GM12878 (cell line): Measurements from ENCODE around the gene SLC34A1. TPM values are rescaled to one million over a fixed set of nuclear protein-coding genes. Genes with fewer than 3 reads are reported as not detected.
A peak's percentile ranks its signal among the peaks of the same experiment; 100 is the strongest.

Source experiments
- ATAC-seq: fragments of 200-7000 bp; cut with Tn5 transposase; 3 replicates; pipeline ENCODE4 v1.9.1; 2020; ENCODE audit warnings: mild to moderate bottlenecking, moderate library complexity
- BruUV-seq: library from RNA; stranded (reverse); fragments of 400-500 nt; replicated peaks from 2 replicates; lab custom pipeline; 2021; lab: Mats Ljungman, UMichigan
- CTCF ChIA-PET: fragments of 300-600 bp; sonication (Branson Sonifier 250); formaldehyde crosslinking; extraction: SDS; loops from one replicate; lab custom pipeline; 2021; ENCODE audit warnings: inconsistent platforms; lab: Yijun Ruan, JAX
- POLR2A ChIA-PET: fragments of 350-600 bp; formaldehyde crosslinking; extraction: SDS; loops from one replicate; lab custom pipeline; 2021; ENCODE audit warnings: inconsistent platforms; lab: Charles Lee
- RAD21 ChIA-PET: fragments of 300-600 bp; sonication (Branson Sonifier 250); formaldehyde crosslinking; loops from one replicate; lab custom pipeline; 2023; ENCODE audit warnings: antibody characterized with exemption; ENCODE audit not compliant: unreplicated experiment; lab: Charles Lee
- SMC1A ChIA-PET: fragments of 300-600 bp; sonication (Branson Sonifier 250); formaldehyde crosslinking; loops from one replicate; lab custom pipeline; 2023; ENCODE audit not compliant: unreplicated experiment, uncharacterized antibody; lab: Charles Lee
- DNase-seq: peaks from one replicate; pipeline ENCODE4 v3.0.0-alpha.2; 2011; ENCODE audit warnings: low read depth, low spot score
- FAIRE-seq: peaks from 3 replicates; lab custom pipeline; 2011; peaks lifted over from hg19 to GRCh38; lab: Jason Lieb, UNC
- H2AFZ ChIP-seq: 2 replicates; pipeline ENCODE4 v1.6.0; 2011; ENCODE audit warnings: low read depth, low read length, control low read depth; ENCODE audit not compliant: control insufficient read depth
- H3K27ac ChIP-seq: 2 replicates; pipeline ENCODE4 v1.5.1; 2011; ENCODE audit warnings: control low read depth; ENCODE audit not compliant: control insufficient read depth, insufficient read depth
- H3K27me3 ChIP-seq, 2 experiments: replicated peaks in 1 of 2; 2 replicates each; pipeline versions ENCODE4 v1.6.0 to v1.6.1; 2011; ENCODE audit warnings: low read length in 1 of 2; ENCODE audit not compliant: control insufficient read depth in 2 of 2, insufficient read depth in 2 of 2
- H3K36me3 ChIP-seq, 2 experiments: 2 replicates each; pipeline ENCODE4 v1.5.1; 2011; ENCODE audit warnings: low read length in 1 of 2; ENCODE audit not compliant: control insufficient read depth in 2 of 2, insufficient read depth in 2 of 2
- H3K4me1 ChIP-seq: 2 replicates; pipeline ENCODE4 v1.6.1; 2011; ENCODE audit warnings: mild to moderate bottlenecking, low read length, moderate library complexity, mixed read lengths; ENCODE audit not compliant: control insufficient read depth, insufficient read depth
- H3K4me2 ChIP-seq: 2 replicates; pipeline ENCODE4 v1.6.0; 2011; ENCODE audit warnings: control low read depth; ENCODE audit not compliant: control insufficient read depth, insufficient read depth
- H3K4me3 ChIP-seq: fragments of 200-600 bp; sonication (generic); 2 replicates; pipeline ENCODE4 v1.5.1; 2016
- H3K79me2 ChIP-seq: 2 replicates; pipeline ENCODE4 v1.6.0; 2011; ENCODE audit warnings: low read length; ENCODE audit not compliant: control insufficient read depth, insufficient read depth
- H3K9ac ChIP-seq: 2 replicates; pipeline ENCODE4 v1.8.0; 2011; ENCODE audit warnings: low read length, control low read depth, mixed read lengths; ENCODE audit not compliant: control insufficient read depth, insufficient read depth
- H3K9me3 ChIP-seq: replicated peaks from 3 replicates; pipeline ENCODE4 v1.5.1; 2011; ENCODE audit warnings: mild to moderate bottlenecking, low read length; ENCODE audit not compliant: control insufficient read depth, insufficient read depth
- H4K20me1 ChIP-seq: 2 replicates; pipeline ENCODE4 v1.6.0; 2011; ENCODE audit not compliant: control insufficient read depth, insufficient read depth
- BHLHE40 ChIP-seq, 2 experiments: fragments of 450-650 bp in 1 of 2; IDR thresholded peaks; 2 replicates each; pipeline ENCODE4 v1.6.1; 2011 to 2017; ENCODE audit warnings: low read depth in 2 of 2, borderline replicate concordance in 1 of 2, improper control_type of control experiment in 1 of 2, low read length in 1 of 2, mild to moderate bottlenecking in 1 of 2
- BRCA1 ChIP-seq: IDR thresholded peaks from 2 replicates; pipeline ENCODE4 v1.6.1; 2011; ENCODE audit warnings: low read depth, low read length, improper control_type of control experiment
- CHD4 ChIP-seq: fragments of 200-600 bp; sonication (generic); IDR thresholded peaks from 2 replicates; pipeline ENCODE4 v1.6.1; 2016; ENCODE audit warnings: mild to moderate bottlenecking
- ETV6 ChIP-seq, 2 experiments: fragments of 450-650 bp in 1 of 2; IDR thresholded peaks in 1 of 2; conservative IDR thresholded peaks in 1 of 2; 2 replicates each; pipeline ENCODE4 v1.6.1; 2014; ENCODE audit warnings: antibody characterized with exemption in 1 of 2, borderline replicate concordance in 1 of 2, low read depth in 1 of 2, mild to moderate bottlenecking in 1 of 2, moderate library complexity in 1 of 2
- GATAD2B ChIP-seq: fragments of 450-650 bp; conservative IDR thresholded peaks from 2 replicates; pipeline ENCODE4 v1.6.1; 2017; ENCODE audit warnings: low read depth, mild to moderate bottlenecking, moderate library complexity
- PAX8 ChIP-seq: fragments of 450-650 bp; IDR thresholded peaks from 2 replicates; pipeline ENCODE4 v1.6.1; 2017; ENCODE audit warnings: mild to moderate bottlenecking, moderate library complexity
- RELA ChIP-seq: fragments of 450-650 bp; IDR thresholded peaks from 2 replicates; pipeline ENCODE4 v1.8.0; 2014; ENCODE audit warnings: borderline replicate concordance; ENCODE audit not compliant: partially characterized antibody
- WRNIP1 ChIP-seq: IDR thresholded peaks from 2 replicates; pipeline ENCODE4 v1.6.1; 2011; ENCODE audit warnings: low read depth, low read length, improper control_type of control experiment, borderline replicate concordance
- ZNF207 ChIP-seq: fragments of 450-650 bp; IDR thresholded peaks from 2 replicates; pipeline ENCODE4 v1.6.1; 2014; ENCODE audit warnings: antibody characterized with exemption, mild to moderate bottlenecking, borderline replicate concordance
- WGBS: methylation state at CpG from one replicate; pipeline ENCODE4 v1.1.6; 2016; ENCODE audit warnings: low lambda C conversion rate; ENCODE audit not compliant: insufficient replicate concordance, insufficient coverage; ENCODE audit errors: missing lambda C conversion rate; 5-methylcytosine and 5-hydroxymethylcytosine counted together
- in situ Hi-C: fragments of 300-500 bp; cut with MboI; formaldehyde crosslinking; loops from 9 replicates; pipeline ENCODE4 v1.14.3; 2018; ENCODE audit warnings: mixed read lengths
- intact Hi-C: fragments of 100-400 bp; cut with micrococcal nuclease; formaldehyde crosslinking; loops from one replicate; pipeline ENCODE4 v1.14.2; 2022; ENCODE audit not compliant: unreplicated experiment
- polyA plus RNA-seq, 11 experiments: library from polyadenylated mRNA; depleted of rRNA in 4 of 11; unstranded in 6 of 11; stranded (reverse) in 5 of 11; fragments of >200 nt; fragmentation: Nextera tagmentation in 4 of 11; fragmentation: Illumina TruSeq in 1 of 11; extraction: Ambion mirVana in 4 of 11; extraction: Trizol in 1 of 11; gene quantifications; 1 replicate in 1 of 11; 2 replicates in 10 of 11; pipeline versions ENCODE4 v1.2.1 to v1.2.3, GENCODE V29; 2011 to 2016; ENCODE audit warnings: inconsistent platforms in 2 of 11, missing spikeins in 2 of 11, low read depth in 1 of 11
- total RNA-seq, 4 experiments: library from RNA; depleted of rRNA in 3 of 4; stranded (reverse); fragments of >200 nt in 3 of 4; fragmentation: Illumina TruSeq in 1 of 4; extraction: Trizol in 1 of 4; gene quantifications; 2 replicates each; pipeline versions ENCODE4 v1.2.1 to v1.2.3, GENCODE V29; 2013 to 2021
- TF ChIP-seq, protein P1 (sequence below): IDR thresholded peaks from 2 replicates; pipeline ENCODE4 v1.6.1; 2011; ENCODE audit warnings: mild to moderate bottlenecking, low read depth, low read length, moderate library complexity; ENCODE audit not compliant: insufficient replicate concordance
- TF ChIP-seq, protein P2 (sequence below): fragments of 450-650 bp; IDR thresholded peaks from 2 replicates; pipeline ENCODE4 v1.6.1; 2016; ENCODE audit warnings: mild to moderate bottlenecking, moderate library complexity, borderline replicate concordance
- TF ChIP-seq, protein P3 (sequence below): fragments of 450-650 bp; IDR thresholded peaks from 2 replicates; pipeline ENCODE4 v1.6.1; 2018; ENCODE audit warnings: mild to moderate bottlenecking, low read depth, moderate library complexity; ENCODE audit not compliant: partially characterized antibody
- TF ChIP-seq, protein P4 (sequence below): fragments of 450-650 bp; IDR thresholded peaks from 2 replicates; pipeline ENCODE4 v1.6.1; 2016; ENCODE audit warnings: mild to moderate bottlenecking

Gene SLC34A1
- total and polyA plus RNA-seq, 10 of the 15 experiments (the other 5 are each of a cell fraction or from before 2014, with no cell fraction given) = 0.03 to 0.14 (median 0.09) TPM; not detected in 2

DNA sequence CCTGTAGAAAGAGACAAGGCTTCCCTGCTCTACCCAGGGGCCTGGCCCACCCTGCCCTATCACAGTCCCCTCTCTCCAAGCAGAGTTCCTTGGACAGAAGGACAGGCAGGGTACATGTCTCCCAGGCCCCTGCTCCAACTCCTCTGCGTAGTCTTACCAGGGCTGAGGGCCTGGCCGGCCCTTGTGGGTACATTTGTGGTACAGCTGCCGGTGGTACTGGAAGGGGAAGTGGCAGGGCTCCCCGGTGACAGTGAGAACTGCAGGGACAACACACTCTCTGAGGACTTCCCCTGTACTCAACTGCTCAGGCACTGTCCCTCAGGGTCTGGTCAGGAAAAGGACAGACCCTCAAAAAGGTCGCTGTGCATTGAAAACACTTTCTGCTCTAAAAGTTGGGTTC, 21.6 kb downstream of the SLC34A1 start:
- in situ Hi-C loops (no loop called here), intact Hi-C loops (no loop called here)
- Histone ChIP-seq H3K4me3 (no peak overlapping the region), H3K4me1 (peaks cover 28% of the 10 kb centered on the region), H3K79me2 (no peaks in the 10 kb centered on the region), H4K20me1 (no peaks in the 10 kb centered on the region), H3K9me3 (no peaks in the 10 kb centered on the region), H3K27ac (no peak overlapping the region), H3K27me3 (no peaks in the 10 kb centered on the region; a peak in 1 of 4 replicates), H3K9ac (no peak overlapping the region), H3K36me3 (no peaks in the 10 kb centered on the region), H3K4me2 (no peak overlapping the region), H2AFZ (no peak overlapping the region)
- SMC1A ChIA-PET = interaction anchor here (1.1 to 7.4 kb wide), 9 partner anchors 12 to 95 kb away, joined by 3 to 105 read pairs (median 21); partner anchors contain the start of genes GRK6 and PRR7
- DNase-seq = no peak
- no TSS peak for BruUV-seq
- FAIRE-seq = no peak
- CTCF ChIA-PET = interaction anchor here (1.4 to 8.3 kb wide), 6 partner anchors 14 to 96 kb away, joined by 3 to 391 read pairs (median 130); partner anchors contain the start of genes GRK6 and PRR7
- RAD21 ChIA-PET = interaction anchor here (2.8 to 6.5 kb wide), 6 partner anchors 16 to 92 kb away, joined by 12 to 291 read pairs (median 71); partner anchors contain the start of genes GRK6, PDLIM7 and PRR7
- ATAC-seq = peak; percentile 18
- 24% methylated on average over 5 of the region's 5 CpGs for WGBS
- POLR2A ChIA-PET = interaction anchor here (0.6 to 11.0 kb wide), 7 partner anchors 15 to 192 kb away, joined by 3 to 174 read pairs (median 56); partner anchors contain the start of genes GRK6 and PRR7
- TF ChIP-seq ETV6 (conservative IDR thresholded peaks at IDR 0.05 in 1 of 2, IDR thresholded peaks at IDR 0.05 in 1 of 2; ENCODE audit: borderline replicate concordance in 1 of 2, low read depth in 1 of 2) (no peak), RELA (no peak), ZNF207 (no peak), CHD4 (no peak), BRCA1 (no peak), GATAD2B (0 out of 2 replicates have a peak, but pooled peaks have one; percentile 25), PAX8 (no peak), WRNIP1 (no peak), BHLHE40 (IDR thresholded peaks at IDR 0.05; ENCODE audit: borderline replicate concordance in 1 of 2, low read depth in 2 of 2, low read length in 1 of 2) (peak in 1 of 2 experiments; percentile 28; a peak in 1 of 4 replicates)
- TF ChIP-seq, protein P1, sequence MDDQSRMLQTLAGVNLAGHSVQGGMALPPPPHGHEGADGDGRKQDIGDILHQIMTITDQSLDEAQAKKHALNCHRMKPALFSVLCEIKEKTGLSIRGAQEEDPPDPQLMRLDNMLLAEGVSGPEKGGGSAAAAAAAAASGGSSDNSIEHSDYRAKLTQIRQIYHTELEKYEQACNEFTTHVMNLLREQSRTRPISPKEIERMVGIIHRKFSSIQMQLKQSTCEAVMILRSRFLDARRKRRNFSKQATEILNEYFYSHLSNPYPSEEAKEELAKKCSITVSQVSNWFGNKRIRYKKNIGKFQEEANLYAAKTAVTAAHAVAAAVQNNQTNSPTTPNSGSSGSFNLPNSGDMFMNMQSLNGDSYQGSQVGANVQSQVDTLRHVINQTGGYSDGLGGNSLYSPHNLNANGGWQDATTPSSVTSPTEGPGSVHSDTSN = no peak
- TF ChIP-seq, protein P2, sequence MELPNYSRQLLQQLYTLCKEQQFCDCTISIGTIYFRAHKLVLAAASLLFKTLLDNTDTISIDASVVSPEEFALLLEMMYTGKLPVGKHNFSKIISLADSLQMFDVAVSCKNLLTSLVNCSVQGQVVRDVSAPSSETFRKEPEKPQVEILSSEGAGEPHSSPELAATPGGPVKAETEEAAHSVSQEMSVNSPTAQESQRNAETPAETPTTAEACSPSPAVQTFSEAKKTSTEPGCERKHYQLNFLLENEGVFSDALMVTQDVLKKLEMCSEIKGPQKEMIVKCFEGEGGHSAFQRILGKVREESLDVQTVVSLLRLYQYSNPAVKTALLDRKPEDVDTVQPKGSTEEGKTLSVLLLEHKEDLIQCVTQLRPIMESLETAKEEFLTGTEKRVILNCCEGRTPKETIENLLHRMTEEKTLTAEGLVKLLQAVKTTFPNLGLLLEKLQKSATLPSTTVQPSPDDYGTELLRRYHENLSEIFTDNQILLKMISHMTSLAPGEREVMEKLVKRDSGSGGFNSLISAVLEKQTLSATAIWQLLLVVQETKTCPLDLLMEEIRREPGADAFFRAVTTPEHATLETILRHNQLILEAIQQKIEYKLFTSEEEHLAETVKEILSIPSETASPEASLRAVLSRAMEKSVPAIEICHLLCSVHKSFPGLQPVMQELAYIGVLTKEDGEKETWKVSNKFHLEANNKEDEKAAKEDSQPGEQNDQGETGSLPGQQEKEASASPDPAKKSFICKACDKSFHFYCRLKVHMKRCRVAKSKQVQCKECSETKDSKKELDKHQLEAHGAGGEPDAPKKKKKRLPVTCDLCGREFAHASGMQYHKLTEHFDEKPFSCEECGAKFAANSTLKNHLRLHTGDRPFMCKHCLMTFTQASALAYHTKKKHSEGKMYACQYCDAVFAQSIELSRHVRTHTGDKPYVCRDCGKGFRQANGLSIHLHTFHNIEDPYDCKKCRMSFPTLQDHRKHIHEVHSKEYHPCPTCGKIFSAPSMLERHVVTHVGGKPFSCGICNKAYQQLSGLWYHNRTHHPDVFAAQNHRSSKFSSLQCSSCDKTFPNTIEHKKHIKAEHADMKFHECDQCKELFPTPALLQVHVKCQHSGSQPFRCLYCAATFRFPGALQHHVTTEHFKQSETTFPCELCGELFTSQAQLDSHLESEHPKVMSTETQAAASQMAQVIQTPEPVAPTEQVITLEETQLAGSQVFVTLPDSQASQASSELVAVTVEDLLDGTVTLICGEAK = no peak
- TF ChIP-seq, protein P3, sequence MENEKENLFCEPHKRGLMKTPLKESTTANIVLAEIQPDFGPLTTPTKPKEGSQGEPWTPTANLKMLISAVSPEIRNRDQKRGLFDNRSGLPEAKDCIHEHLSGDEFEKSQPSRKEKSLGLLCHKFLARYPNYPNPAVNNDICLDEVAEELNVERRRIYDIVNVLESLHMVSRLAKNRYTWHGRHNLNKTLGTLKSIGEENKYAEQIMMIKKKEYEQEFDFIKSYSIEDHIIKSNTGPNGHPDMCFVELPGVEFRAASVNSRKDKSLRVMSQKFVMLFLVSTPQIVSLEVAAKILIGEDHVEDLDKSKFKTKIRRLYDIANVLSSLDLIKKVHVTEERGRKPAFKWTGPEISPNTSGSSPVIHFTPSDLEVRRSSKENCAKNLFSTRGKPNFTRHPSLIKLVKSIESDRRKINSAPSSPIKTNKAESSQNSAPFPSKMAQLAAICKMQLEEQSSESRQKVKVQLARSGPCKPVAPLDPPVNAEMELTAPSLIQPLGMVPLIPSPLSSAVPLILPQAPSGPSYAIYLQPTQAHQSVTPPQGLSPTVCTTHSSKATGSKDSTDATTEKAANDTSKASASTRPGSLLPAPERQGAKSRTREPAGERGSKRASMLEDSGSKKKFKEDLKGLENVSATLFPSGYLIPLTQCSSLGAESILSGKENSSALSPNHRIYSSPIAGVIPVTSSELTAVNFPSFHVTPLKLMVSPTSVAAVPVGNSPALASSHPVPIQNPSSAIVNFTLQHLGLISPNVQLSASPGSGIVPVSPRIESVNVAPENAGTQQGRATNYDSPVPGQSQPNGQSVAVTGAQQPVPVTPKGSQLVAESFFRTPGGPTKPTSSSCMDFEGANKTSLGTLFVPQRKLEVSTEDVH = no peak
- TF ChIP-seq, protein P4, sequence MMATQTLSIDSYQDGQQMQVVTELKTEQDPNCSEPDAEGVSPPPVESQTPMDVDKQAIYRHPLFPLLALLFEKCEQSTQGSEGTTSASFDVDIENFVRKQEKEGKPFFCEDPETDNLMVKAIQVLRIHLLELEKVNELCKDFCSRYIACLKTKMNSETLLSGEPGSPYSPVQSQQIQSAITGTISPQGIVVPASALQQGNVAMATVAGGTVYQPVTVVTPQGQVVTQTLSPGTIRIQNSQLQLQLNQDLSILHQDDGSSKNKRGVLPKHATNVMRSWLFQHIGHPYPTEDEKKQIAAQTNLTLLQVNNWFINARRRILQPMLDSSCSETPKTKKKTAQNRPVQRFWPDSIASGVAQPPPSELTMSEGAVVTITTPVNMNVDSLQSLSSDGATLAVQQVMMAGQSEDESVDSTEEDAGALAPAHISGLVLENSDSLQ = no peak
